Type B pancreatic cell (in vitro differentiated cells): ENCODE measurements around the gene ACOT9. TPM values are rescaled to one million over a fixed set of nuclear protein-coding genes. Genes with fewer than 3 reads are reported as not detected.

ENCODE experiments used
- DNase-seq: peaks from one replicate; pipeline ENCODE4 v3.0.0; 2021; ENCODE audit warnings: mixed read lengths; ENCODE audit not compliant: unreplicated experiment; ENCODE audit errors: extremely low spot score
- H3K27ac Mint-ChIP-seq: 2 replicates; pipeline ENCODE4 v1.8.0; 2021; ENCODE audit warnings: mild to moderate bottlenecking, mixed read lengths
- H3K27me3 Mint-ChIP-seq: 2 replicates; pipeline ENCODE4 v1.8.0; 2021; ENCODE audit warnings: mixed read lengths
- H3K36me3 Mint-ChIP-seq: 2 replicates; pipeline ENCODE4 v1.8.0; 2021; ENCODE audit warnings: mixed read lengths
- H3K4me1 Mint-ChIP-seq: one replicate; pipeline ENCODE4 v1.8.0; 2021; ENCODE audit warnings: mixed read lengths; ENCODE audit not compliant: unreplicated experiment
- H3K4me3 Mint-ChIP-seq: 2 replicates; pipeline ENCODE4 v1.8.0; 2021; ENCODE audit warnings: mild to moderate bottlenecking, mixed read lengths
- H3K9me3 Mint-ChIP-seq: 2 replicates; pipeline ENCODE4 v1.8.0; 2021; ENCODE audit warnings: mixed read lengths
- CTCF ChIP-seq: fragments of 200-600 bp; sonication (generic); conservative IDR thresholded peaks from 2 replicates; pipeline ENCODE4 v1.5.0; 2021; ENCODE audit warnings: antibody characterized with exemption, mild to moderate bottlenecking
- total RNA-seq: library from RNA; stranded (reverse); gene quantifications from 2 replicates; pipeline ENCODE4 v1.2.1, GENCODE V29; 2021; ENCODE audit warnings: low replicate concordance

The ACOT9 gene
- total RNA-seq, 1 donor from 2014 or later, result 37.9 TPM

DNA sequence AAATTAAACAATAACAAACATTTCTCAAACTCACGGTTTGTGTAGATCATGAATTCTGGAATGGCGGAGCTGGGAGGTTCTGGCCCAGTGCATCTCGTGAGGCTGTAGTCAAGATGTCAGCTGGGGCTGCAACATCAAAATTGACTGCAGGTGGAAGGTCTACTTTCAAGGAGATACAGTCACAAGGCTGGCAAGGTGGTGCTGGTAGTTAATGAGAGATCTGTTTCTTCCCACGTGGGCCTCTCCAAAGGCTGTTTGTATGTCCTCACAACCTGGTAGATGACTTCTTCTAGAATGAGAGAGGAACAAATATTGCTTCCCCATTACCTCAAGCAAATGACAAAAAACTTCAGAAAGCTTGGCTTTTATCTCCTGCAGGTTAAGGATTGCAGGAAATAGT, 83.7 kb downstream of the ACOT9 start:
- no peak overlapping the region for H3K27ac Mint-ChIP-seq
- H3K27me3 Mint-ChIP-seq, result no peaks in the 10 kb centered on the region
- H3K4me3 Mint-ChIP-seq, result no peak overlapping the region
- TF ChIP-seq CTCF, result no peak
- peaks cover 7% of the 10 kb centered on the region for H3K4me1 Mint-ChIP-seq
- H3K36me3 Mint-ChIP-seq, result no peaks in the 10 kb centered on the region
- no peak for DNase-seq
- H3K9me3 Mint-ChIP-seq, result no peaks in the 10 kb centered on the region

GRCh38 chrX:23656684-23657083, 86.4 kb downstream of the ACOT9 start:
- Mint-ChIP-seq H3K4me1 (peaks cover 7% of the 10 kb centered on the region), H3K36me3 (no peaks in the 10 kb centered on the region), H3K9me3 (no peaks in the 10 kb centered on the region), H3K27ac (no peak overlapping the region), H3K4me3 (no peak overlapping the region), H3K27me3 (no peaks in the 10 kb centered on the region)
- DNase-seq, result no peak
- TF ChIP-seq CTCF, result no peak

DNA sequence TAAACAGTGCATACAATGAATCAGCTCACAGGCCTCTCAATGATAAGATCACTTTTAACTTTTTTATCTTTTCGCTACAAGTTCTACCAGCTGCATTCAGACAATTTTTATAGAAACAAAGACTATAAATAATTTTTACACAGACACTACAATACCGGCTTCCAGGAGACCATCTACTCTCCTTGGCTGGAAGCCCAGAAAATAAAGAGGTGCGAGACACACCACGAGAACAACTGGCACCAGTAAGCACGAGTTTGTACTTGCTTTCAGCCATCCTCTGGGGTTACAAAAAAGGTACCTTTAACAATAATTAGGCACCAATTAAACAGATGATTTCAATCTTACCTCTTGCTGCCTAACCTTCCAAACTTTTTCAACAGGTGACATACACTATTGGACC, 87.0 kb downstream of the ACOT9 start:
- H3K36me3 Mint-ChIP-seq, result no peaks in the 10 kb centered on the region
- TF ChIP-seq CTCF, result no peak
- no peak for DNase-seq
- peaks cover 7% of the 10 kb centered on the region for H3K4me1 Mint-ChIP-seq
- H3K4me3 Mint-ChIP-seq, result no peak overlapping the region
- no peaks in the 10 kb centered on the region for H3K9me3 Mint-ChIP-seq
- no peak overlapping the region for H3K27ac Mint-ChIP-seq
- no peaks in the 10 kb centered on the region for H3K27me3 Mint-ChIP-seq

Other genes with a start within 250 kb of the ACOT9 start
- 195 and 268 TPM in 2 replicates for gene PRDX4, start 75.8 kb downstream of the ACOT9 start, total RNA-seq
- 440 and 517 TPM in 2 replicates for gene SAT1, start 39.9 kb upstream of the ACOT9 start, total RNA-seq
- gene APOO, start 164.7 kb upstream of the ACOT9 start, total RNA-seq, result 45.8 and 78.2 TPM in 2 replicates
- 0.40 TPM in 1 of 2 replicates, not detected in the other for gene CXorf58, start 164.7 kb upstream of the ACOT9 start, total RNA-seq